GM18520 (cell line): ENCODE measurements around the gene MAGI2.

ENCODE experiments used
- ATAC-seq: cut with Tn5 transposase; IDR thresholded peaks from one replicate; pipeline ENCODE4 v1.9.1; 2021; ENCODE audit not compliant: unreplicated experiment

MAGI2 gene

GRCh38 chr7:79381921-79382320, 71.5 kb downstream of the MAGI2 start:
- ATAC-seq = no peak

- no peak for ATAC-seq
Observed at GRCh38 chr7:79377097-79377496, 76.4 kb downstream of the MAGI2 start.

GRCh38 chr7:79376299-79377025, 77.0 kb downstream of the MAGI2 start:
- ATAC-seq = no peak

DNA sequence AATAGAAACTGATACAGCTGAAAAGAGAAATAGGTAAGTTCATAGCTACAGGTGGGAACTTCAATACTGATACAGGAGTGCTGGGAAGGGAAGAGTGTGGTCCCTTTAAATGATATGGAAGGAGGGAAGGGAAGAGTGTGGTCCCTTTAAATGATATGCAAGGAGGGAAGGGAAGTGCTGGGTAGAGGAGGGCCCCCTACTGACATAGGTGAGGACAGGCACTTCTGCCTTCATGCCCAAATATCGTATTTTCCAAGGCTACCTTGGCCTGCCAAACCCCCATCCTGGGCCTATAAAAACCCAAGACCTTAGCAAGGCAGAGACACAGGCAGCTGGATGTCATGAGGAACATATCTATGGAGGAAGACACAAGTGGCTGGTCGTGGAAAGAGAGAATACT, 92.3 kb downstream of the MAGI2 start:
- ATAC-seq = no peak

DNA sequence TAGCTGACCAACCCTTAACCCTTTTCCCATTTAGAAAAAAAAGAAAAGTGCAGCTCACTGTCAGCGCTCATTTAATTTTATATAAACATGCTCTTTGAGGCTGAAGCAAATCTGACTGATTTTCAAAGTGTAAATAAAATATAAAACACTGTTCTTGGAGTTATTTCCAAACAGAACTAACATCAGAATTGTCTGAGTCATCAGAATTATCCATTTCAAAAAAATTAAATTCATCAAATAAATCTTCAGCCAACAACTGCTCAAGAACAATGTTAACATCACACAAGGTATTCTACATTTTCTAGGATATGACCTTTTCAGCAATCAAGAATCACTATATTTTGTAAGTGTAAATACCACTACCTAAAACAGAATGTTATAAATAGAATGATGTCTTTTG, 93.6 kb downstream of the MAGI2 start:
- no peak for ATAC-seq

GRCh38 chr7:79357101-79357500, 96.4 kb downstream of the MAGI2 start:
- no peak for ATAC-seq

- no peak for ATAC-seq
Observed at GRCh38 chr7:79353720-79354468, 99.6 kb downstream of the MAGI2 start.

- ATAC-seq = no peak
Observed at GRCh38 chr7:79352323-79352722, 101.1 kb downstream of the MAGI2 start.

GRCh38 chr7:79347351-79347750, 106.1 kb downstream of the MAGI2 start:
- ATAC-seq = no peak

GRCh38 chr7:79341902-79342301, 111.6 kb downstream of the MAGI2 start:
- no peak for ATAC-seq

DNA sequence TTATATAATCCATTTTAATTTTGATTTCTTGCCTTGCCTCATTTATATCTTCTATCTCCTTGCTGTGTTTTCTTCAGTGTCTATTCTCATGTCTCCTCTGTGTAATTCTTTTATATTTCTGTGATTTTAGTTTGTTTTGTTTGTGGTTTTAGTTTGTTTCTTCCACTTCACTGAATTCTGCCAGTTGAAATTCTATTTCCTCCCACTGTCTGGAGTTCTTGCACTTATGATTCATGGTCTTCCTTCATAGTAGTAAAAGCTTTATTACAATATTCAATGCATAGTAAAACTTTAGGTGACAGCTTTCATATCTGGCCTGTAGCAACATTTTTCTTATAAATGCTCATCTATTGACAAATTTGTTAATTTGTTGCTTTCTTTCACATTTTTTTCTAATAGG, 113.3 kb downstream of the MAGI2 start:
- no peak for ATAC-seq

DNA sequence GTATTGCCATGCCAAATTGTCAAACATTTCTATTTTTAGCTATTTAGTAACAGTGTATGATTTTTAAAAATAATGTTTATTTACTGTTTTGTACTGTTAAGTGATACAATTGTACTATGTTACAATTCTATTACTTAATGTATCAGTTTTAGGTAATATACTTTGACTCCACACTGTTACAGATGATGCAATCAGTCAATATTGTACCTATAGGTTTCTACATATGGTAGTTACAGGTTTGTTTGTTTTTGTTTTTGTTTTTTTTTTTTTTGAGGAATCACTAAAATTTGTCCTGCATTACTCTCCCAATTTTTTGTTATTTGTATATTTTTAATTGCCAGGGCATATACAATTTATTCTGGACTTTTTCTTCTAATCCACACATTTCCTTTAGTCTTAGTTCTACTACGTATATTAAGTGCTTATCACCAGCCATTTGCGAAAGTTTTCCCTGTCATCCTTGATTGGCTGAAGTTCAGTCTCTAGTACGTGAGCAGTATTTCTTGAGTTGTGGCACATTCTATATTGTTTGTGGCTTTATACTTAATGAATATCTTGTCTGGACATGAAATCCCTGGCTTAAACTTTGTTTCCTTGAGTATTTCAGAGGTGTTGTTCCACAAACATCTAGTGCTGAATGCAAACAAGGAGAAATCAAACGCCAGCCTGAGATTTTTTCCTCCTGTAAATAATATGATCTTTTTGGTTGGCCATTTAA, 114.1 kb downstream of the MAGI2 start:
- ATAC-seq = no peak

GRCh38 chr7:79337717-79338116, 115.8 kb downstream of the MAGI2 start:
- no peak for ATAC-seq

- ATAC-seq = no peak
Observed at GRCh38 chr7:79334841-79335240, 118.6 kb downstream of the MAGI2 start.

DNA sequence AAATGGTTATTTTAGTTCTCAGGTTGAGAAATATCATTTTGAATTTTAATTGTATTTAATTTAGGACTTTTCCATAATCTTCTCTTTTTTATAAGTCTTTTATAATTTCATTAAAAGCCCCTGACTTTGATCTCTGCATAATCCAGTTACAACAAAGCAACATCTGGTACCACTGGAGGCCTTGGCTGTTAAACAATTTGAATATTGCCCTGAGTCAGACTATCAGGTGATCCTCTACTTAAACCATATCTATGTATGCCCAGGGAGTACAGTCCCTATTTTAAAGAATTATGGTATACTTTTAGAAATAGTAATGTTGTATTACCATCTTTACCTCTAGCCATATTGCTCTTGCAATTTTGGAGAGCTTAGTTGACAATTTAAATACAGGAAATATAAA, 119.1 kb downstream of the MAGI2 start:
- ATAC-seq = no peak

GRCh38 chr7:79332091-79332490, 121.4 kb downstream of the MAGI2 start:
- no peak for ATAC-seq

DNA sequence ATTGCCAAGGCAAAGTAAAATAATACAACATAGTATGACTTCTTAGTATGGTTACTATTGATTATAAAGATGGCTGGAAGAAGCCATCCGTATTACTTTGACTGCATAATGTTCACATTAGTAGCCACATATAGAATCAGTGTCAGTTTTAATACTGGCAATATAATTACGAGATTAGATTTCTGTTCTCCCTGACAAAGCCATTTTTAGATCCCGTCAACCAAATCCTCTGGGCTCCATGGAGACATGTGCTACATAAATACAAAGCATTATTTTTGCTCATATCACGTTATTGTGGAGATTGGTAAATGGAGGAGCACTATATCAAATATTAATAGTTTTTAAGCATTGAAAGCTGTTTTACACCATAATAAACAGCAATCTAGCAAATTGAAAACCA, 124.0 kb downstream of the MAGI2 start:
- ATAC-seq = no peak

DNA sequence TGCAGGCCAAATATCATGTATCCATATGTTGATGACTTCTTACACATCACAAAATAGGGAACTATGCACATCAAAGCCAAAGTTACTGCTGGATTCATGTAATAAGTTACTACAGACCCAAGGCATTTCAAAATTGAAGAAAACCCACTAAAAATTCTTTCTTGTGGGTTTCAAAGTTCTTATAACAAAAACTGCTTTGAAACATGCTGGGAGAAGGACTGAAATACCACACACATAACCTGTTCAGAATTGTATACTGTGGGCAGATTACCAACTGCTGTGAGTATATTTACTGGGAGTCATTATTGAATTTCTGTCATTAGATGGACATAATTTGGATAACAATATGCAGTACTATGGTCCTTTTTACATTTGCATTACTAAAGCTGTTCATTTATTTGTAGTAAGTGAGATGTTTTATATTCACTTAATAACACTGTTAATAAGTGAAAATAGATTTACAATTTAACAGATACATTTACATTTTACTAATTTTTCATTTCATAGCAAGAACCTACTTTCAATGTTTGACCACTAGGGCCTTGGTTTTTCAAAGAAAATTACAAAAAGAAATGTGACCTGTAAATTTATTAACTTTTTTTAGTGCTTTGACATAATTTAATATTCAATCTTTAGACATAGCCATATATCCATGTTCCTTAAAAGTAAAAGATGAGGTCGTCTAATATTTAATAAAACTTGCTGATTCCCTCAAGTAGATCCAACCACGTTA, 132.6 kb downstream of the MAGI2 start:
- ATAC-seq = no peak

DNA sequence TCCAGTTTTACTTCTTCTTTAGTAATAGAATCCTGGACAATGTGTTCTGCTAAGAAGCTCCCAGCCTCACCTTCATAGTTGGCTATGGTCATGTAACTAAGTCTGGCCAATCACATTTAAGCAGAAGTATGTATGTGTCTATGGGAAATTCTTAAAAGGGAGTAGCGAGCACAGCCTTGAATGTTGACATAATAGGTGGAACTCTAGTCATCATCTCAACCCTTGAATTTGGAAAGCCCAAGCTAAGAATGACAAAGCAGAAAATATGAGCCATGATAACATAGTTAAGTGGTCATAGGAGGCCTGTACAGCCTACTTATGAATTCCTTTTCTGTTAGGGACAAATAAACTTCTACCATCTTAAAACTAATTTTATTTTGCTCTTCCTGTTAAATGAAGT, 134.1 kb downstream of the MAGI2 start:
- ATAC-seq = no peak

DNA sequence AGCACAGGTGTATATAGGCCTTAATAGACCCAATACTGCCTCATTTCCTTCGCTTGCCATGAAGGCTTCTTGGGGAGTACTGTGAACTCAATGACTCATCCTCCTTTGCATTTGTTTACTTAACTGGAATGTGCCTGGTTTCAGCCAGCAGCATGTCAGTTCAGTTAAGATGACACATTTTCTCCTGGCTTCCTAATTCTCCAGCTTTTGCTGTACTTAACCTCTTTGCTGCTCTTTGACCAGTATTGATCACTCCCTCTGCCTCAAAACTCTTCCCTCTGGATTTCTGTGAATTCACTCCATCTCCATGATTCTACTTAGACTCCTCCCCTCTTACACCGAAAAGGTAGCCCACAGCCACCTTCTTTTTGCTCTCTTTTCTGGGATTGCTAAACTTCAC, 135.7 kb downstream of the MAGI2 start:
- ATAC-seq = no peak

GRCh38 chr7:79312022-79312421, 141.4 kb downstream of the MAGI2 start:
- ATAC-seq = no peak
